Lower leg skin (tissue), 4 donors: ENCODE measurements around the gene RSPH9. TPM values are rescaled to one million over a fixed set of nuclear protein-coding genes. Genes with fewer than 3 reads are reported as not detected.

Experiments used
- DNase-seq, 2 donors: peaks; one replicate each; pipeline ENCODE4 v3.0.0-alpha.2; 2019; ENCODE audit warnings: low spot score in 2 of 2
- H3K4me3 ChIP-seq: fragments of 200-600 bp; sonication (generic); 2 replicates; pipeline ENCODE4 v1.5.1; 2017; ENCODE audit warnings: mild to moderate bottlenecking, low read depth; ENCODE audit not compliant: poor library complexity, severe bottlenecking
- CTCF ChIP-seq, 3 donors: fragments of 450-650 bp; IDR thresholded peaks; one replicate each; pipeline ENCODE4 v1.5.1; 2016; ENCODE audit warnings: antibody characterized with exemption in 3 of 3, mild to moderate bottlenecking in 3 of 3, moderate library complexity in 2 of 3
- POLR2A ChIP-seq, 2 donors: fragments of 450-650 bp; IDR thresholded peaks; one replicate each; pipeline ENCODE4 v1.6.1; 2016 to 2017; ENCODE audit warnings: antibody characterized with exemption in 2 of 2, mild to moderate bottlenecking in 1 of 2, moderate library complexity in 1 of 2
- WGBS, 2 donors: methylation state at CpG; one replicate each; pipeline ENCODE4 v1.1.5; 2018; 5-methylcytosine and 5-hydroxymethylcytosine counted together
- intact Hi-C: fragments of 100-400 bp; cut with DNase I; formaldehyde crosslinking; loops from one replicate; pipeline ENCODE4 v1.15.0; 2023; ENCODE audit warnings: low total_unique reads
- total RNA-seq, 4 donors: library from RNA; depleted of rRNA; stranded (reverse); fragments of >200 nt; gene quantifications; one replicate each; pipeline ENCODE4 v1.1.0, GENCODE V29; 2016

The RSPH9 gene
- total RNA-seq, 4 donors from 2014 or later, result 0.17 to 0.42 TPM; not detected in 2

GRCh38 chr6:43712579-43712978 is 67.7 kb downstream of the RSPH9 start:
- no peak for DNase-seq
- TF ChIP-seq POLR2A (IDR thresholded peaks at IDR 0.05) (no peak), CTCF (IDR thresholded peaks at IDR 0.05) (no peak)
- intact Hi-C loops, result no loop called here
- 72 to 75% methylated on average over 6 of the region's 6 CpGs for WGBS, 2 donors
- H3K4me3 ChIP-seq, result no peak overlapping the region

- WGBS, 2 donors, result 89 to 91% methylated on average over 13 of the region's 13 CpGs
Observed at GRCh38 chr6:43713643-43714310, 68.9 kb downstream of the RSPH9 start.

GRCh38 chr6:43714311-43715055 is 69.6 kb downstream of the RSPH9 start:
- DNase-seq, result no peak
- no peak overlapping the region for H3K4me3 ChIP-seq
- TF ChIP-seq POLR2A (IDR thresholded peaks at IDR 0.05), result no peak
- no peak for TF ChIP-seq CTCF (IDR thresholded peaks at IDR 0.05)
- intact Hi-C loops, result loop anchor here (5.0 kb wide), 1 partner anchor 48 kb away; no protein-coding TSS in a partner anchor
- 66 to 71% methylated on average over 9 of the region's 9 CpGs for WGBS, 2 donors

More at GRCh38 chr6:43713643-43714310, 68.9 kb downstream of the RSPH9 start:
- no peak for DNase-seq
- intact Hi-C loops, result no loop called here
- H3K4me3 ChIP-seq, result no peak overlapping the region
- TF ChIP-seq POLR2A (IDR thresholded peaks at IDR 0.05), result no peak
- TF ChIP-seq CTCF (IDR thresholded peaks at IDR 0.05), result no peak

GRCh38 chr6:43715056-43715788 is 70.4 kb downstream of the RSPH9 start:
- TF ChIP-seq CTCF (IDR thresholded peaks at IDR 0.05) (no peak), POLR2A (IDR thresholded peaks at IDR 0.05) (no peak)
- no peak for DNase-seq
- intact Hi-C loops, result loop anchor here (5.0 kb wide), 1 partner anchor 47 kb away; no protein-coding TSS in a partner anchor
- no peak overlapping the region for H3K4me3 ChIP-seq
- WGBS, 2 donors, result 67 to 72% methylated on average over 5 of the region's 5 CpGs

GRCh38 chr6:43716099-43716498 is 71.3 kb downstream of the RSPH9 start:
- 39 to 52% methylated on average over 8 to 9 of the region's 9 CpGs for WGBS, 2 donors
- no peak overlapping the region for H3K4me3 ChIP-seq
- intact Hi-C loops, result loop anchor here (5.0 kb wide), 1 partner anchor 46 kb away; no protein-coding TSS in a partner anchor
- no peak for DNase-seq
- no peak for TF ChIP-seq CTCF (IDR thresholded peaks at IDR 0.05)
- no peak for TF ChIP-seq POLR2A (IDR thresholded peaks at IDR 0.05)
